Heart left ventricle (tissue), 16 donors: Measurements from ENCODE around the gene ACOT2. TPM values are rescaled to one million over a fixed set of nuclear protein-coding genes. Genes with fewer than 3 reads are reported as not detected.

Experiments
- ATAC-seq, 4 donors: fragments of 200-7000 bp; cut with Tn5 transposase; one replicate each; pipeline ENCODE4 v1.9.1; 2020 to 2022; ENCODE audit warnings: moderate library complexity in 4 of 4, mild to moderate bottlenecking in 3 of 4, moderate number of reproducible peaks in 1 of 4
- DNase-seq, 5 donors: peaks; one replicate each; pipeline ENCODE4 v3.0.0-alpha.2; 2020
- H3K27ac ChIP-seq, 12 donors: fragments of 200-600 bp; sonication (generic) in 4 of 12; one replicate each; pipeline versions ENCODE4 v1.5.0 to v1.8.0; 2016 to 2022; ENCODE audit warnings: mild to moderate bottlenecking in 2 of 12
- H3K27me3 ChIP-seq, 9 donors: fragments of 200-600 bp; sonication (generic) in 2 of 9; one replicate each; pipeline versions ENCODE4 v1.5.1 to v1.8.0; 2016 to 2022; ENCODE audit warnings: mild to moderate bottlenecking in 3 of 9
- H3K36me3 ChIP-seq, 9 donors: fragments of 200-600 bp; sonication (generic) in 2 of 9; one replicate each; pipeline versions ENCODE4 v1.5.0 to v1.8.0; 2018 to 2022; ENCODE audit warnings: mild to moderate bottlenecking in 2 of 9
- H3K4me1 ChIP-seq, 12 donors: fragments of 200-600 bp; sonication (generic) in 4 of 12; one replicate each; pipeline versions ENCODE4 v1.5.0 to v1.8.0; 2016 to 2022; ENCODE audit warnings: mild to moderate bottlenecking in 3 of 12
- H3K4me3 ChIP-seq, 12 donors: fragments of 200-600 bp; sonication (generic) in 4 of 12; one replicate each; pipeline versions ENCODE4 v1.5.0 to v1.8.0; 2017 to 2022; ENCODE audit warnings: mild to moderate bottlenecking in 9 of 12, moderate library complexity in 4 of 12
- H3K9me3 ChIP-seq, 12 donors: fragments of 200-600 bp; sonication (generic) in 4 of 12; one replicate each; pipeline versions ENCODE4 v1.5.0 to v1.8.0; 2016 to 2022; ENCODE audit warnings: mild to moderate bottlenecking in 1 of 12
- POLR2A ChIP-seq, 2 donors: fragments of 450-650 bp; IDR thresholded peaks; one replicate each; pipeline ENCODE4 v1.6.1; 2017; ENCODE audit warnings: antibody characterized with exemption in 2 of 2, mild to moderate bottlenecking in 2 of 2, moderate library complexity in 2 of 2
- WGBS, 4 donors: extraction: QIAGEN DNeasy Blood & Tissue Kit in 2 of 4; methylation state at CpG; one replicate each; pipeline versions ENCODE4 v1.1.5 to v1.1.7; 2013 to 2018; 5-methylcytosine and 5-hydroxymethylcytosine counted together
- intact Hi-C, 10 donors: fragments of 100-400 bp; cut with DNase I; formaldehyde crosslinking; loops; one replicate each; pipeline versions ENCODE4 v1.11.1 to v1.14.2; 2022
- polyA plus RNA-seq, 2 donors: library from polyadenylated mRNA; stranded (reverse); fragments of 200-250 nt; gene quantifications; one replicate each; pipeline ENCODE4 v1.2.3, GENCODE V29; 2013
- total RNA-seq, 9 donors: library from RNA; depleted of rRNA in 2 of 9; stranded (reverse); fragments of >200 nt in 2 of 9; fragmentation: NEBNext Ultra II Directional in 3 of 9; extraction: Animal tissue kit (Norgen Biotek cat#: 25700) in 3 of 9; gene quantifications; one replicate each; pipeline versions ENCODE4 v1.1.0 to v1.2.4, GENCODE V29; 2016 to 2023
- TF ChIP-seq, protein P1 (sequence below), 12 donors: fragments of 200-600 bp; sonication (generic) in 4 of 12; IDR thresholded peaks; one replicate each; pipeline versions ENCODE4 v1.5.0 to v1.8.0; 2018 to 2022; ENCODE audit warnings: antibody characterized with exemption in 12 of 12, mild to moderate bottlenecking in 5 of 12
- donor health status: ischemic (EF 13 %, LVEDD 7.1; RV severe dilation, severe dysfunction).
- donor health status: healthy with polysubstance abuse.
- donor health status: DM: no; HTN: yes; CAD: no.
- donor health status: DM: no; HTN: no; CAD: no.
- donor health status: ischemic (EF 25% LVEDD 6.9; RV normal size, moderate dysfunction).
- donor health status: ischemic (EF 25% LVEDD 5.7; RV mildly dilated, moderate dysfunction).
- donor health status: healthy.
- donor health status: DM: yes; HTN: yes; CAD: no.
- donor health status: ischemic (EF 35%, LVEDD 5.7; RV mildly dilated, moderate dysfunction).
- donor health status: nonischemic (EF 11% LVEDD 7.7; RV severe dilation, severe dysfunction).
- donor health status: DM: yes; HTN: yes; CAD: no.
- donor health status: PGD.
- donor health status: ischemic (EF 29% LVEDD 5.4; RV normal size, mild dysfunction).
- donor health status: nonischemic (EF 23%, LVEDD 6.1; RV moderate dilation, normal function).

The ACOT2 gene
- total and polyA plus RNA-seq, 11 donors = 79.0 to 235 (median 144) TPM

DNA sequence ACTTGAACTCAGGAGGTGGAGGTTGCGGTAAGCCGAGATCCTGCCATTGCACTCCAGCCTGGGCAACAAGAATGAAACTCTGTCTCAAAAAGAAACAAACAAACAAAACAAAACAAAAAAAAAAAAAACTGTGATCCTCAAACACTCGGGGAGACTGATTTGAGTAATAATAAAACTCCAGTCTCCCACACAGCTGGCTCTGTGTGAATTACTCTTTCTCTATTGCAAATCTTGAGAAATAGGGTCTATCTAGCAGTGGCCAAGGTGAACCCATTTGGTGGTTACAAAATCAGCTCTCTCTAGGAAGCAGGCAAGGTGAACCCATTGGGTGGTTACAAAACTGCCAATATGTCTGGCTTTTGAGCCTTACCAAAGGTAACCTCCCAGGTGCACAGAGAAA lies 37.3 kb downstream of the ACOT2 start:
- no peak for ATAC-seq
- H3K4me1 ChIP-seq = no peaks in the 10 kb centered on the region
- WGBS, 4 donors = 94 to 95% (median 95%) methylated on average over 3 of the region's 3 CpGs
- no peaks in the 10 kb centered on the region for H3K36me3 ChIP-seq
- TF ChIP-seq, protein P1, sequence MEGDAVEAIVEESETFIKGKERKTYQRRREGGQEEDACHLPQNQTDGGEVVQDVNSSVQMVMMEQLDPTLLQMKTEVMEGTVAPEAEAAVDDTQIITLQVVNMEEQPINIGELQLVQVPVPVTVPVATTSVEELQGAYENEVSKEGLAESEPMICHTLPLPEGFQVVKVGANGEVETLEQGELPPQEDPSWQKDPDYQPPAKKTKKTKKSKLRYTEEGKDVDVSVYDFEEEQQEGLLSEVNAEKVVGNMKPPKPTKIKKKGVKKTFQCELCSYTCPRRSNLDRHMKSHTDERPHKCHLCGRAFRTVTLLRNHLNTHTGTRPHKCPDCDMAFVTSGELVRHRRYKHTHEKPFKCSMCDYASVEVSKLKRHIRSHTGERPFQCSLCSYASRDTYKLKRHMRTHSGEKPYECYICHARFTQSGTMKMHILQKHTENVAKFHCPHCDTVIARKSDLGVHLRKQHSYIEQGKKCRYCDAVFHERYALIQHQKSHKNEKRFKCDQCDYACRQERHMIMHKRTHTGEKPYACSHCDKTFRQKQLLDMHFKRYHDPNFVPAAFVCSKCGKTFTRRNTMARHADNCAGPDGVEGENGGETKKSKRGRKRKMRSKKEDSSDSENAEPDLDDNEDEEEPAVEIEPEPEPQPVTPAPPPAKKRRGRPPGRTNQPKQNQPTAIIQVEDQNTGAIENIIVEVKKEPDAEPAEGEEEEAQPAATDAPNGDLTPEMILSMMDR (IDR thresholded peaks at IDR 0.05) = no peak
- no peak for TF ChIP-seq POLR2A (IDR thresholded peaks at IDR 0.05)
- intact Hi-C loops = no loop called here
- no peak for DNase-seq
- H3K9me3 ChIP-seq = peaks cover 0 to 8% (median 0%) of the 10 kb centered on the region in 12 donors
- H3K4me3 ChIP-seq = no peak overlapping the region
- H3K27ac ChIP-seq = no peak overlapping the region
- H3K27me3 ChIP-seq = no peaks in the 10 kb centered on the region

DNA sequence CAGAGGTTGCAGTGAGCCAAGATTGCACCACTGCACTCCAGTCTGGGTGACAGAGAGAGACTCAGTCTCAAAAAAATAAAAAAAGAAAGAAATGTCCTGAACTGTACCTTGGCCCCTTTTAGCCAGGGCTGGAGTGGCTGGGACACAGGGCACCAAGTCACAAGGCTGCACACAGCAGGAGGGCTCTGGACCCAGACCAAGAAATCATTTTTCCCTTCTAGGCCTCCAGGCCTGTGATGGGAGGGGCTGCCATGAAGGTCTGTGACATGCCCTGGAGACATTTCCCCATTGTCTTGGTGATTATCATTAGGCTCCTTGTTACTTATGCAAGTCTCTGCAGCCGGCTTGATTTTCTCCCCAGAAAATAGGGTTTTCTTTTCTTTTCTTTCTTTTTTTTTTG lies 38.2 kb downstream of the ACOT2 start:
- WGBS, 4 donors = 32 to 100% (median 90%) methylated on average over 1 of the region's 1 CpG
- Histone ChIP-seq H3K4me1 (peaks cover 0 to 4% (median 0%) of the 10 kb centered on the region in 12 donors), H3K36me3 (no peaks in the 10 kb centered on the region), H3K27ac (no peak overlapping the region), H3K27me3 (no peaks in the 10 kb centered on the region), H3K4me3 (no peak overlapping the region), H3K9me3 (peaks cover 0 to 8% (median 0%) of the 10 kb centered on the region in 12 donors)
- TF ChIP-seq, protein P1 (IDR thresholded peaks at IDR 0.05) = no peak
- ATAC-seq (no peak), DNase-seq (no peak)
- intact Hi-C loops = no loop called here

DNA sequence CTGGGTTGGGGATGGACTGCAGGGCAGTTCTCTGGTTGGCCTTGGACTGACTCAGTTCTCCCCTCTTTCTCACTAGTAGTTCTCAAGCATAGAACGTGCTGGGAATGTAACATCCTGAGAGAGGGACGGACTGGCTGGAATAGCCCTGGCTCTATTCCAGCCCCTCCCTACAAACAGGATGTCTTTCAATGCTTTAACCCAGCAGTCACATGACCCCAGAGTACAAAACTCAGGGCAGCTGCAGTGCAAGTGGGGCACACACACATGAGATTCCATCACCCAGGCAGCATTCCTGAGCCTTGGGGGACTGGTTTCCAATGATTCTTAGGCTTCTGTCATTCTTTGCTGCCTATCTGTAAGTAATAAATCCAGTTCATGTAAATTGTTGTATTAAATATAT lies 41.7 kb downstream of the ACOT2 start:
- H3K27me3 ChIP-seq = peaks cover 0 to 5% (median 0%) of the 10 kb centered on the region in 9 donors
- no peaks in the 10 kb centered on the region for H3K36me3 ChIP-seq
- no peak overlapping the region for H3K4me3 ChIP-seq
- peaks cover 0 to 8% (median 0%) of the 10 kb centered on the region in 12 donors for H3K9me3 ChIP-seq
- peaks cover 0 to 8% (median 0%) of the 10 kb centered on the region in 12 donors for H3K4me1 ChIP-seq
- intact Hi-C loops = no loop called here
- no peak for TF ChIP-seq POLR2A (IDR thresholded peaks at IDR 0.05)
- TF ChIP-seq, protein P1 (IDR thresholded peaks at IDR 0.05) = no peak
- H3K27ac ChIP-seq = no peak overlapping the region
- no peak for ATAC-seq
- no peak for DNase-seq
- WGBS, 4 donors = 15 to 45% (median 27%) methylated on average over 2 of the region's 2 CpGs

DNA sequence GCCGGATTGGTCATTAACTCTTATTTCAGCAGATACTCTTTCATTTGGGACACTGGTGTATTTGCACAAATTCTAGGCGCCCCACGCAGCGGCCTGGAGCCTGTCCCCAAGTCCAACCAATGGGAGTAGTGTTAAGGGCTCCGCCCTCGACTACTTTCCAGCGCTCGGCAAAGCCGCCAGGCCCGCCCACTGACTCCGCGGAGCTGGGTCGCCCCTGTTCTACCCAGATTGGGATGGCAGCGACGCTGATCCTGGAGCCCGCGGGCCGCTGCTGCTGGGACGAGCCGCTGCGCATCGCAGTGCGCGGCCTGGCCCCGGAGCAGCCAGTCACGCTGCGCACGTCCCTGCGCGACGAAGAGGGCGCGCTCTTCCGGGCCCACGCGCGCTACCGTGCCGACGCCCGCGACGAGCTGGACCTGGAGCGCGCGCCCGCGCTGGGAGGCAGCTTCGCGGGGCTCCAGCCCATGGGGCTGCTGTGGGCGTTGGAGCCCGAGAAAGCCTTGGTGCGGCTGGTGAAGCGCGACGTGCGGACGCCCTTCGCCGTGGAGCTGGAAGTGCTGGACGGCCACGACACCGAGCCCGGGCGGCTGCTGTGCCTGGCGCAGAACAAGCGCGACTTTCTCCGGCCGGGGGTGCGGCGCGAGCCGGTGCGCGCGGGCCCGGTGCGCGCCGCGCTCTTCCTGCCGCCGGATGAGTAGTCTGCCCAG lies 43.5 kb downstream of the ACOT2 start, which contains the start of gene ACOT6:
ACOT6 (plus strand) TSS at position 179 of the 707 bp plus-strand sequence; CDS start at position 234, 55 bp downstream.
- Histone ChIP-seq H3K27ac (peak within 1 kb of the TSS; percentile 63 to 87 (median 80)), H3K4me3 (peak within 1 kb of the TSS; percentile 37 to 82 (median 68)), H3K4me1 (peaks cover 0 to 8% (median 0%) of the 10 kb centered on the region in 12 donors), H3K9me3 (peaks cover 0 to 8% (median 0%) of the 10 kb centered on the region in 12 donors), H3K36me3 (no peaks in the 10 kb centered on the region), H3K27me3 (peaks cover 0 to 5% (median 0%) of the 10 kb centered on the region in 9 donors)
- WGBS, 4 donors = 1% methylated on average over 21 to 84 of the region's 84 CpGs
- TF ChIP-seq, protein P1 (IDR thresholded peaks at IDR 0.05) = no peak
- no peak for TF ChIP-seq POLR2A (IDR thresholded peaks at IDR 0.05)
- peak; percentile 80 to 96 (median 94) for ATAC-seq
- peak; percentile 63 to 80 (median 78) for DNase-seq
- intact Hi-C loops = no loop called here
